Measurements from ENCODE around the gene MRPS26.

DNA sequence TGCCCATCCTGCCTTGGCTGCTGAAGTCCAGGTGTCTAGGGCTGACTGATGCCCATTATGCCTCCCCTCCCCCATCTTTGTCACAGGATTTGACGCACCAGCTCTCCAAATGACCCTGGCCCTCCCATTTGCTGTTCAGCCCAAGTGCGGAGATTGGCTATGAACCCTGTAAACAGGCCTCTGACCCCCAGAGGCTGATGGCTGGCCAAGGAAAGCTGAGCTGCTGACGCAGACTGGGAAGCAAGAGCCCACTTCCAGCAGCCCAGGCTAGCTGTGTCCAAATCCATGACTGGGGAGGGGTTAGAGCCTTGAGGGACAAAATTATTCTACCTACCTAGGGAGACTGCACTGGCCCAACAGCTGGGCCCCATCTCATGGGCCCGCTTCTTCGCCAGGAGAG is 3.2 kb upstream of the MRPS26 start:
- TF ChIP-seq, protein P1, sequence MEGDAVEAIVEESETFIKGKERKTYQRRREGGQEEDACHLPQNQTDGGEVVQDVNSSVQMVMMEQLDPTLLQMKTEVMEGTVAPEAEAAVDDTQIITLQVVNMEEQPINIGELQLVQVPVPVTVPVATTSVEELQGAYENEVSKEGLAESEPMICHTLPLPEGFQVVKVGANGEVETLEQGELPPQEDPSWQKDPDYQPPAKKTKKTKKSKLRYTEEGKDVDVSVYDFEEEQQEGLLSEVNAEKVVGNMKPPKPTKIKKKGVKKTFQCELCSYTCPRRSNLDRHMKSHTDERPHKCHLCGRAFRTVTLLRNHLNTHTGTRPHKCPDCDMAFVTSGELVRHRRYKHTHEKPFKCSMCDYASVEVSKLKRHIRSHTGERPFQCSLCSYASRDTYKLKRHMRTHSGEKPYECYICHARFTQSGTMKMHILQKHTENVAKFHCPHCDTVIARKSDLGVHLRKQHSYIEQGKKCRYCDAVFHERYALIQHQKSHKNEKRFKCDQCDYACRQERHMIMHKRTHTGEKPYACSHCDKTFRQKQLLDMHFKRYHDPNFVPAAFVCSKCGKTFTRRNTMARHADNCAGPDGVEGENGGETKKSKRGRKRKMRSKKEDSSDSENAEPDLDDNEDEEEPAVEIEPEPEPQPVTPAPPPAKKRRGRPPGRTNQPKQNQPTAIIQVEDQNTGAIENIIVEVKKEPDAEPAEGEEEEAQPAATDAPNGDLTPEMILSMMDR (IDR thresholded peaks at IDR 0.05), result no peak
- TF ChIP-seq POLR2A (IDR thresholded peaks at IDR 0.05) (no peak), POLR2AphosphoS5 (IDR thresholded peaks at IDR 0.05) (no peak), EP300 (IDR thresholded peaks at IDR 0.05) (no peak)
